ENCODE data around the gene C17orf58. TPM values are rescaled to one million over a fixed set of nuclear protein-coding genes. Genes with fewer than 3 reads are reported as not detected.

The C17orf58 gene
- total RNA-seq, 2 experiments from 2014 or later = 17.8 to 27.7 TPM

GRCh38 chr17:67992548-67993152 is 3.6 kb downstream of the C17orf58 start:
- peaks cover 27% of the 10 kb centered on the region for H3K4me1 ChIP-seq (ENCODE audit: insufficient read depth, low read length, poor library complexity, severe bottlenecking)
- intact Hi-C loops (cut with micrococcal nuclease; ENCODE audit: unreplicated experiment) = loop anchor here (1.0 kb wide), 1 partner anchor 28 kb away; no protein-coding TSS in a partner anchor
- peak; percentile 26 for DNase-seq (ENCODE audit: low spot score)
- peak overlapping the region; percentile 86 for H2AFZ ChIP-seq (ENCODE audit: low read length)
- no peaks in the 10 kb centered on the region for H3K79me2 ChIP-seq (ENCODE audit: insufficient read depth, low read depth, low read length)
- H3K4me2 ChIP-seq (ENCODE audit: low read length) = peak overlapping the region; percentile 80
- no peaks in the 10 kb centered on the region for H3K9me2 ChIP-seq (ENCODE audit: insufficient read depth, low read length)
- TF ChIP-seq EZH2phosphoT487 (IDR thresholded peaks at IDR 0.05; ENCODE audit: borderline replicate concordance, low read depth, low read length) (no peak), CTCF (conservative IDR thresholded peaks at IDR 0.05; ENCODE audit: low read length) (no peak)
- no peaks in the 10 kb centered on the region for H3K9me3 ChIP-seq (ENCODE audit: low read length)
- ChIA-PET CTCF (ENCODE audit: unreplicated experiment) (no interaction called here), POLR2A (interaction anchor here (0.5 to 0.6 kb wide), 3 partner anchors 82 to 1179 kb away, joined by 3 to 8 read pairs (median 6); no protein-coding TSS in a partner anchor)
- H3K27ac ChIP-seq (ENCODE audit: low read depth, low read length, poor library complexity, severe bottlenecking) = peak overlapping the region; percentile 64
- no TSS peak for BruUV-seq (replicated peaks)
- no peaks in the 10 kb centered on the region for H4K20me1 ChIP-seq (ENCODE audit: insufficient read depth, low read length)
- peak overlapping the region; percentile 76 for H3K4me3 ChIP-seq (ENCODE audit: low read depth, low read length, poor library complexity, severe bottlenecking)
- no peaks in the 10 kb centered on the region; the same call in 1 of the 2 replicates for H3K36me3 ChIP-seq (ENCODE audit: insufficient read depth, low read length)

- Histone ChIP-seq H3K4me1 (ENCODE audit: insufficient read depth, low read length, poor library complexity, severe bottlenecking) (peaks cover 21% of the 10 kb centered on the region), H3K36me3 (ENCODE audit: insufficient read depth, low read length) (no peaks in the 10 kb centered on the region), H2AFZ (ENCODE audit: low read length) (no peak overlapping the region), H3K9me2 (ENCODE audit: insufficient read depth, low read length) (no peaks in the 10 kb centered on the region), H3K4me2 (ENCODE audit: low read length) (no peak overlapping the region), H3K4me3 (ENCODE audit: low read depth, low read length, poor library complexity, severe bottlenecking) (no peak overlapping the region), H3K79me2 (ENCODE audit: insufficient read depth, low read depth, low read length) (no peaks in the 10 kb centered on the region), H4K20me1 (ENCODE audit: insufficient read depth, low read length) (no peaks in the 10 kb centered on the region), H3K27ac (ENCODE audit: low read depth, low read length, poor library complexity, severe bottlenecking) (no peak overlapping the region), H3K9me3 (ENCODE audit: low read length) (no peaks in the 10 kb centered on the region)
- no TSS peak for BruUV-seq (replicated peaks)
- intact Hi-C loops (cut with micrococcal nuclease; ENCODE audit: unreplicated experiment) = no loop called here
- CTCF ChIA-PET (ENCODE audit: unreplicated experiment) = no interaction called here
- DNase-seq (ENCODE audit: low spot score) = no peak
- POLR2A ChIA-PET = interaction anchor here (0.7 to 0.9 kb wide), 3 partner anchors 10 to 469 kb away, joined by 3 to 4 read pairs (median 3); no protein-coding TSS in a partner anchor
- TF ChIP-seq EZH2phosphoT487 (IDR thresholded peaks at IDR 0.05; ENCODE audit: borderline replicate concordance, low read depth, low read length) (no peak), CTCF (conservative IDR thresholded peaks at IDR 0.05; ENCODE audit: low read length) (no peak)
Measured at GRCh38 chr17:67990909-67991308, 5.4 kb downstream of the C17orf58 start.

- H3K9me3 ChIP-seq (ENCODE audit: low read length) = no peaks in the 10 kb centered on the region
- DNase-seq (ENCODE audit: low spot score) = no peak
- H3K36me3 ChIP-seq (ENCODE audit: insufficient read depth, low read length) = peaks cover 30% of the 10 kb centered on the region
- H3K27ac ChIP-seq (ENCODE audit: low read depth, low read length, poor library complexity, severe bottlenecking) = no peak overlapping the region
- H3K9me2 ChIP-seq (ENCODE audit: insufficient read depth, low read length) = no peaks in the 10 kb centered on the region
- CTCF ChIA-PET (ENCODE audit: unreplicated experiment) = no interaction called here
- H2AFZ ChIP-seq (ENCODE audit: low read length) = no peak overlapping the region
- intact Hi-C loops (cut with micrococcal nuclease; ENCODE audit: unreplicated experiment) = no loop called here
- no peak overlapping the region for H3K4me2 ChIP-seq (ENCODE audit: low read length)
- no TSS peak for BruUV-seq (replicated peaks)
- H3K79me2 ChIP-seq (ENCODE audit: insufficient read depth, low read depth, low read length) = no peaks in the 10 kb centered on the region
- H3K4me1 ChIP-seq (ENCODE audit: insufficient read depth, low read length, poor library complexity, severe bottlenecking) = no peaks in the 10 kb centered on the region
- no peaks in the 10 kb centered on the region for H4K20me1 ChIP-seq (ENCODE audit: insufficient read depth, low read length)
- POLR2A ChIA-PET = interaction anchor here (0.6 kb wide), 1 partner anchor 1632 kb away, joined by 3 read pairs; no protein-coding TSS in a partner anchor
- H3K4me3 ChIP-seq (ENCODE audit: low read depth, low read length, poor library complexity, severe bottlenecking) = no peak overlapping the region
- no peak for TF ChIP-seq CTCF (conservative IDR thresholded peaks at IDR 0.05; ENCODE audit: low read length)
- no peak for TF ChIP-seq EZH2phosphoT487 (IDR thresholded peaks at IDR 0.05; ENCODE audit: borderline replicate concordance, low read depth, low read length)
Measured at GRCh38 chr17:67983383-67983688, 12.9 kb downstream of the C17orf58 start.
